HepG2 (cell line): ENCODE results near the gene DOK4. TPM values are rescaled to one million over a fixed set of nuclear protein-coding genes. Genes with fewer than 3 reads are reported as not detected.

Experiments used
- ATF7-NPFF ChIP-seq: sonication (generic); formaldehyde crosslinking; IDR thresholded peaks from 2 replicates; pipeline ENCODE4 v1.8.1; 2023; ENCODE audit warnings: mild to moderate bottlenecking, low read depth, missing genetic modification reagents, moderate library complexity
- BRD4 ChIP-seq: sonication (generic); formaldehyde crosslinking; IDR thresholded peaks from 2 replicates; pipeline ENCODE4 v1.4.0; 2020; ENCODE audit warnings: missing genetic modification reagents
- CREB3 ChIP-seq: sonication (generic); formaldehyde crosslinking; IDR thresholded peaks from 2 replicates; pipeline ENCODE4 v1.5.0; 2020; ENCODE audit warnings: missing genetic modification reagents
- FOXK2 ChIP-seq: fragments of 450-650 bp; IDR thresholded peaks from 2 replicates; pipeline ENCODE4 v1.6.1; 2016
- GATAD2A ChIP-seq: IDR thresholded peaks from 2 replicates; pipeline ENCODE4 v1.6.1; 2016
- HMG20B ChIP-seq: conservative IDR thresholded peaks from 2 replicates; pipeline ENCODE4 v1.6.1; 2016; ENCODE audit warnings: missing genetic modification reagents, missing compliant biosample characterization
- RXRA ChIP-seq: sonication (generic); formaldehyde crosslinking; IDR thresholded peaks from 2 replicates; pipeline ENCODE4 v1.5.1; 2020; ENCODE audit warnings: missing genetic modification reagents
- SMAD9 ChIP-seq: sonication (generic); formaldehyde crosslinking; IDR thresholded peaks from 2 replicates; pipeline ENCODE4 v1.5.1; 2020; ENCODE audit warnings: mild to moderate bottlenecking, missing genetic modification reagents
- SNAPC5 ChIP-seq: sonication (generic); formaldehyde crosslinking; IDR thresholded peaks from 2 replicates; pipeline ENCODE4 v1.8.1; 2023; ENCODE audit warnings: mild to moderate bottlenecking, missing genetic modification reagents, borderline replicate concordance
- SRSF1 ChIP-seq: fragments of 200-400 bp; formaldehyde crosslinking; optimal IDR thresholded peaks from 2 replicates; pipeline ENCODE3; 2017; ENCODE audit warnings: mild to moderate bottlenecking, low read depth, low read length, moderate library complexity
- TAF15 ChIP-seq: fragments of 200-400 bp; formaldehyde crosslinking; IDR thresholded peaks from one replicate; pipeline ENCODE4 v1.6.1; 2018; ENCODE audit warnings: mild to moderate bottlenecking, low read depth, low read length; ENCODE audit not compliant: poor library complexity, severe bottlenecking
- ZBTB20 ChIP-seq: sonication (generic); formaldehyde crosslinking; IDR thresholded peaks from 2 replicates; pipeline ENCODE4 v1.8.1; 2023; ENCODE audit warnings: missing genetic modification reagents, low read depth, mild to moderate bottlenecking, borderline replicate concordance
- ZBTB49 ChIP-seq: sonication (generic); formaldehyde crosslinking; IDR thresholded peaks from 2 replicates; pipeline ENCODE4 v1.4.0; 2020; ENCODE audit warnings: missing genetic modification reagents, borderline replicate concordance
- ZNF230 ChIP-seq: sonication (generic); formaldehyde crosslinking; IDR thresholded peaks from 2 replicates; pipeline ENCODE4 v1.4.0; 2020; ENCODE audit warnings: mild to moderate bottlenecking, missing genetic modification reagents
- ZNF407 ChIP-seq: sonication (generic); formaldehyde crosslinking; IDR thresholded peaks from one replicate; pipeline ENCODE4 v1.5.1; 2020; ENCODE audit warnings: mild to moderate bottlenecking, missing genetic modification reagents; ENCODE audit errors: not compliant biosample characterization
- ZNF446 ChIP-seq: sonication (generic); formaldehyde crosslinking; IDR thresholded peaks from 2 replicates; pipeline ENCODE4 v1.5.0; 2020; ENCODE audit warnings: mild to moderate bottlenecking, missing genetic modification reagents
- ZNF598 ChIP-seq: sonication (generic); formaldehyde crosslinking; IDR thresholded peaks from 2 replicates; pipeline ENCODE4 v1.5.1; 2020; ENCODE audit warnings: mild to moderate bottlenecking, missing genetic modification reagents, borderline replicate concordance
- ZNF7 ChIP-seq: IDR thresholded peaks from 2 replicates; pipeline ENCODE4 v1.6.1; 2016; ENCODE audit warnings: missing biosample characterization, missing genetic modification reagents
- polyA plus RNA-seq, 8 experiments: library from polyadenylated mRNA; depleted of rRNA in 3 of 8; stranded (reverse) in 7 of 8; unstranded in 1 of 8; fragments of >200 nt; fragmentation: Illumina TruSeq in 4 of 8; extraction: Trizol in 4 of 8; gene quantifications; 2 replicates each; pipeline versions ENCODE4 v1.2.1 to v1.2.3, GENCODE V29; 2011 to 2016; ENCODE audit warnings: low read depth in 4 of 8, missing spikeins in 1 of 8, mixed read lengths in 1 of 8; ENCODE audit not compliant: insufficient read depth in 1 of 8
- total RNA-seq, 5 experiments: library from RNA; depleted of rRNA; stranded (reverse); fragments of >200 nt; fragmentation: Illumina TruSeq; extraction: Trizol; gene quantifications; 2 replicates each; pipeline ENCODE4 v1.2.3, GENCODE V29; 2016; ENCODE audit warnings: low read depth in 1 of 5
- TF ChIP-seq, protein P1 (sequence below): sonication (generic); formaldehyde crosslinking; IDR thresholded peaks from 2 replicates; pipeline ENCODE4 v1.4.0; 2020; ENCODE audit warnings: mild to moderate bottlenecking, missing genetic modification reagents

The DOK4 gene
- total and polyA plus RNA-seq, 2 of the 13 experiments (the other 11 are each of a cell fraction or from before 2014, with no cell fraction given): 52.7 to 70.0 TPM

GRCh38 chr16:57475711-57476339, 10.5 kb downstream of the DOK4 start (continued):
- no peak for TF ChIP-seq CREB3 (CRISPR knock-in tag)
- TF ChIP-seq HMG20B (CRISPR knock-in tag): no peak
- no peak for TF ChIP-seq ZNF598
- TF ChIP-seq ZBTB20 (CRISPR knock-in tag): no peak
- no peak for TF ChIP-seq SNAPC5 (CRISPR knock-in tag)
- no peak for TF ChIP-seq TAF15
- TF ChIP-seq GATAD2A (CRISPR knock-in tag): no peak
- TF ChIP-seq ATF7-NPFF (CRISPR knock-in tag): no peak
- TF ChIP-seq BRD4 (CRISPR knock-in tag): no peak
- no peak for TF ChIP-seq FOXK2
- no peak for TF ChIP-seq ZNF407 (CRISPR knock-in tag)
- TF ChIP-seq ZNF446: no peak
- TF ChIP-seq ZNF230 (CRISPR knock-in tag): no peak
- TF ChIP-seq RXRA (CRISPR knock-in tag): 0 out of 2 replicates have a peak, but pooled peaks have one; percentile 14
- TF ChIP-seq SMAD9 (CRISPR knock-in tag): no peak
- no peak for TF ChIP-seq ZBTB49 (CRISPR knock-in tag)
- TF ChIP-seq ZNF7 (CRISPR knock-in tag): no peak
- TF ChIP-seq, protein P1, sequence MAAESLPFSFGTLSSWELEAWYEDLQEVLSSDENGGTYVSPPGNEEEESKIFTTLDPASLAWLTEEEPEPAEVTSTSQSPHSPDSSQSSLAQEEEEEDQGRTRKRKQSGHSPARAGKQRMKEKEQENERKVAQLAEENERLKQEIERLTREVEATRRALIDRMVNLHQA (CRISPR knock-in tag): no peak
- no peak for TF ChIP-seq SRSF1
